Measurements from ENCODE around the gene UBXN4. TPM values are rescaled to one million over a fixed set of nuclear protein-coding genes. Genes with fewer than 3 reads are reported as not detected.
"Not testable (repeated sequence)": the region's sequence is repeated elsewhere in the genome, so short reads cannot be mapped to it uniquely, and the experiment has no call there.

UBXN4 gene, protein sequence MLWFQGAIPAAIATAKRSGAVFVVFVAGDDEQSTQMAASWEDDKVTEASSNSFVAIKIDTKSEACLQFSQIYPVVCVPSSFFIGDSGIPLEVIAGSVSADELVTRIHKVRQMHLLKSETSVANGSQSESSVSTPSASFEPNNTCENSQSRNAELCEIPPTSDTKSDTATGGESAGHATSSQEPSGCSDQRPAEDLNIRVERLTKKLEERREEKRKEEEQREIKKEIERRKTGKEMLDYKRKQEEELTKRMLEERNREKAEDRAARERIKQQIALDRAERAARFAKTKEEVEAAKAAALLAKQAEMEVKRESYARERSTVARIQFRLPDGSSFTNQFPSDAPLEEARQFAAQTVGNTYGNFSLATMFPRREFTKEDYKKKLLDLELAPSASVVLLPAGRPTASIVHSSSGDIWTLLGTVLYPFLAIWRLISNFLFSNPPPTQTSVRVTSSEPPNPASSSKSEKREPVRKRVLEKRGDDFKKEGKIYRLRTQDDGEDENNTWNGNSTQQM
- total RNA-seq = 63.0 and 133 TPM in 2 replicates

DNA sequence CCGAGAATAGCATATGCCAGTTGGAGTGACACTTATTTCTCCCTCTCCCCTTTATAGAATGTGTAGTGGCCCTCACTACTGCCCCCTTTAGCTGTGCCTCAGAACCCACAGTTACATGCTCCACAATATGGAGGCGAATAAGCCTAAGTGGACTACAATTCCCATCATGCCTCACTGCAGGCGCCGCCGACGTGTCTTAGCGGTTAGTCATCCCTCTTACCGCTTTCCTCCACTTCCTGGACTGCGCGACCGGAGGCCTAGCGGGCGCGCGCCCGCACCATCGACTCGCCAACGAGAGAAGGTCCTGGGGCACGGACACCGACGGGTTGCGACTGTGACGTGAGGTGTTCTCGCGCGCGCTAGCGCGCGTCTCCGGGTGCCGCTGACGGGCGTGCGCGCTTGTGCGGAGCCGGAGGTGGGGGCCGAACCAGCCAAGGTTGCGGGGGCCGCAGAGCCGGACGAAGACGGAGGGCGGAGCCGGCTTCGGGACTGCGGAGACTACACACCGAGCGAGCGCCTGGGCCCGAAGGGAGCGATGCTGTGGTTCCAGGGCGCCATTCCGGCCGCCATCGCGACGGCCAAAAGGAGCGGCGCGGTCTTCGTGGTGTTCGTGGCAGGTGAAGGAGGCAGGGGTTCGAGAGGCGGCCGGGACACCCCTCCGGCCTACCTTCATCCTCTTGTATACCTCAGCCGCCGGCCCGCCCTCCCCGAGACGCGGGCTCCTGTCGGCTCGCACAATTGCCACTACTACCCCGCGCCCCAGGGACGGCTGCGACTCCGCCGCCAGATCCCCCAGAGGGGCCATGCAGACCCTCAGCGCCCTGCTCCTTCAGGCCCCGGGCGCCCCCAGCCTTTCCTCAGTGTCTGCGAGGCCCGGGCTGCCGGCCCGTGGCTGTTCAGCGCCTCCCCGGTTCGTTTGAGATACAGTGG is at the start of gene UBXN4:
Gene UBXN4, plus strand, starts transcription at position 461 of the 930 bp plus-strand sequence. Its CDS starts 75 bp downstream, at position 536.
- DNase-seq (ENCODE audit: low read depth) = peak; percentile 96

DNA sequence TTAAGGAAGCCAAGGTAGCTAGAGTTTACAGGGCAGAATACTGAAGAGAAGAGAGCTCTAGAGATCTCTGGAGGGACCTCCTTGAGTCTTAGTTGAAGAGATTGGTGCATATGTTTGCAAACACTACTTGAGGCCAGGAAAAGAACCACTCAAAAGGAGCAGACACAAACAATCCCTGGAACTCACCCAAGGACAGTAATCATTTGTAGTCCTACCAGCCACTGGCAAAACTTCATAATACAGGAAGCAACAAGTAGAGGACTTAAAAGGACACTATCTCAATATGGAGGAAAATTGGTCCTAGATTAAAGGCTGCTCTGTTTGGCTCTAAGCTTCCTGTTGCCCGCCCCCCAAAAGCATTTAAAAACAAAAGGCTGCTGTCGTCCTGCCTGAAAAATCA is 46.9 kb upstream of the UBXN4 start:
- DNase-seq (ENCODE audit: low read depth) = peak; percentile 46

DNA sequence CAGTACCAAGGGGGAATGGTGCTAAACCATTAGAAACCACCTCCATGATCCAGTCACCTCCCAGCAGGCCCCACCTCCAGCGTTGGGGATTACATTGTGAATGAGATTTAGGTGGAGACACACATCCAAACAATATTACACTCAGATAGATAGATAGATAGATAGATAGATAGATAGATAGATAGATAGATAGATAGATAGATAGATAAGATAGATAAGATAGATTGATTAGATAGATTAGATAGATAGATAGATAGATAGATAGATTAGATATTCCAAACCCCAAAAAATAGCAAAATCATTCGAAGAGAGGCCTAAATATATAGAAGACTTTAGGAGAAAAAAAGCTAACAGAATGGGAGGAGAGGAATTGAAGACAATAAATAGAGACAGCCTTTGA is 42.8 kb upstream of the UBXN4 start:
- no peak for DNase-seq (ENCODE audit: low read depth)

- DNase-seq (ENCODE audit: low read depth) = peak; percentile 69
Observed at GRCh38 chr2:135701442-135701841, 40.2 kb upstream of the UBXN4 start.

- DNase-seq (ENCODE audit: low read depth) = no peak
Observed at GRCh38 chr2:135703300-135703699, 38.4 kb upstream of the UBXN4 start.

GRCh38 chr2:135704075-135704474 is 37.6 kb upstream of the UBXN4 start:
- not testable (repeated sequence) for DNase-seq (ENCODE audit: low read depth)

DNA sequence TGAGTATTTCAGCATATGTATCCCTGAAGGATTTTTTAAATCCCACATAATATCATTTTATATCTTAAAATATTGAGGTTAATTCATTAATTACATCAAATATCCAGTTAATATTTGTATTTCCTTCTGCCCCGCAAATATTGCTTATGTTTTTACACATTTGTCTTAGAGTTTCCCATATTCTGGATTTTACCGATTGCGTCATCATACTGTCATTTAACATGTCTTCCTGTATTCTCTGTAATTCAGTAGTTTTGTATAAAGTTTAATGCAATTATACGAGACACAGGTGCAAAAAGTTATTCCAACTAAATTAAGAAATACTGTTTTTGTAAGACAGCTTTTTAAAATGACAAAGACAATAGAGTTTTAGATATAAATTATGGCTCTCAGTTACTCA is 33.5 kb upstream of the UBXN4 start:
- no peak for DNase-seq (ENCODE audit: low read depth)

DNA sequence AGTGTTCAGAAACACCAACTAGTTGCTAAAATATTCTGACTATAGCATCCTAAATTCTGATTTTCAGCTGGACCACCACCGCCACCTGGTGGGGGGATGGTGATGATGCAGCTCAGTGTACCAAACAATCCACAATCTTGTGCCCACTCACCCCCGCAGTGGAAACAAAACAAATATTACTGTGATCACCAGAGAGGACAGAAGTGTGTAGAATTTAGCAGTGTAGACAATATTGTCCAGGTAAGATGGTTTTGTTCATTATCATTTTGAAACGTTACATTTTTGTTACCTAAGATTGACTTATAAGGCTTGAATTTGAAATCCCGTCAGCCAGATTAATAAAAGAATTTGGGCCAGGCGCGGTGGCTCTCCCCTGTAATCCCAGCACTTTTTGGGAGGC is 31.7 kb upstream of the UBXN4 start:
- peak; percentile 32 for DNase-seq (ENCODE audit: low read depth)

DNA sequence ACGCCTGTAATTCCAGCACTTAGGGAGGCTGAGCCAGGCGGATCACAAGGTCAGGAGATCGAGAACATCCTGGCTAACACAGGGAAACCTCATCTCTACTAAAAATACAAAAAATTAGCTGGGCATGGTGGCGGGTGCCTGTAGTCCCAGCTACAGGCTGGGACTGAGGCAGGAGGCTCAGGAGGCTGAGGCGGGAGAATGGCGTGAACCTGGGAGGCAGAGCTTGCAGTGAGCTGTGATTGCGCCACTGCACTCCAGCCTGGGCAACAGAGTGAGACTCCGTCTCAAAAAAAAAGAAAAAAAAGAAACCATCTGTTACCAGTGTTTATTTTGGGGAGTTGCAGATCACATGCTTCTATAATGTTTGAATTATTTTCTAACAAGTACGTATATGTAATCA is 26.6 kb upstream of the UBXN4 start:
- DNase-seq (ENCODE audit: low read depth) = not testable (repeated sequence)

- no peak for DNase-seq (ENCODE audit: low read depth)
Observed at GRCh38 chr2:135728064-135728743, 13.5 kb upstream of the UBXN4 start.

- no peak for DNase-seq (ENCODE audit: low read depth)
Observed at GRCh38 chr2:135732561-135732960, 9.1 kb upstream of the UBXN4 start.

- DNase-seq (ENCODE audit: low read depth) = no peak
Observed at GRCh38 chr2:135733045-135733444, 8.6 kb upstream of the UBXN4 start.

DNA sequence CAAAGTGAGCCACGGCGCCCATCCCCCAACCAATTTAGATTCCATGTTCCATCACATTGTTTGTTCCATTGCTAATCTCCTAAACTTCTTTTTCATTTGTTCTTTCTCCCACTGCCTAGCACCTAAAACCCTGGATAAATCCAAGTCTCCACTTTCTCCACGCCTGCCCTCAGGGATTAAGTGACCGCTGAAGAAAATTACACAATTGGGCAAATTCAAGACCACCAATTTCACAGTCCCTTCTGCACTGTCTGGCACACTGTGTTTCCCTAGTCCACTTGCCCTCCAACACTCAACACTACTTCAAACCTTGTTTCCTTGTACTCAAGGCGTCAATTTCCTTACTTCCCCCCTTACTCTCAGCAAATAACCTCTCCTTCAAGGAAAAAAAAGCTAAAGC is 5.1 kb upstream of the UBXN4 start:
- DNase-seq (ENCODE audit: low read depth) = no peak

DNA sequence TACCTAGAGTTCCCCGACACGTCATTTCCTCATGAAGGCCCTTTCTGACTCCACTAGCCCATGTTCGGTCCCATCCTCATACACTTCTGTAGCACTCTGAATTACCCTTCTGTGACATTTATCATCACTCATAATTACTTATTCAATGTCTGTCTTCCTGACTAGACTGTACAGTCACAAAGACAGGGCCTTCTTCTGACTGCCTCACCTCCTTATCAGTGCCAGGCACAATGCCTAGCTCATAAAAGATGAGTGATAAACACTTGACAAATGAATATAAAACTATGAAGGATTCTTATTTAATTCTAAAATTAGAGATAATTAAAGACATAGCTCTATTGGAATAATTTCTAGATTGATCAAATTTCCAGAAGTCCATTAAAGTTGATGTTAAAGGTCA is 1.4 kb upstream of the UBXN4 start:
- no peak for DNase-seq (ENCODE audit: low read depth)

DNA sequence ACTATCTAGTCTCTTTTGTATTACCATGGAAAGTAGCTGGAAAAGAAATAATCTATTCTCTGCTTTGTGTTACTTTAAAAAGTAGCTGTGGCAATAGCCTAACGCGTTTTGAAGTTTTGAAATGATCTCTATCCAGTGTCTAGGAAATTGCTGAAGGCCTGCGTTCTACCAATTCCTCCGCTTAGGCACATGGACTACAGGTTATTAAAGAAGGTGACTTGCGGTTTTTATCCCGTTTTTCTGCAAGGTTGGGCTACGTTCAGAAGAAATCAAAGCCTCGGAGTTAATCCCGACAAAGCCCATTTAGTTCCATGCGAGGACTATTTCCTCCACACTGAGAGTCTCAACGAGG is 636 bp upstream of the UBXN4 start:
- no peak for DNase-seq (ENCODE audit: low read depth)

DNA sequence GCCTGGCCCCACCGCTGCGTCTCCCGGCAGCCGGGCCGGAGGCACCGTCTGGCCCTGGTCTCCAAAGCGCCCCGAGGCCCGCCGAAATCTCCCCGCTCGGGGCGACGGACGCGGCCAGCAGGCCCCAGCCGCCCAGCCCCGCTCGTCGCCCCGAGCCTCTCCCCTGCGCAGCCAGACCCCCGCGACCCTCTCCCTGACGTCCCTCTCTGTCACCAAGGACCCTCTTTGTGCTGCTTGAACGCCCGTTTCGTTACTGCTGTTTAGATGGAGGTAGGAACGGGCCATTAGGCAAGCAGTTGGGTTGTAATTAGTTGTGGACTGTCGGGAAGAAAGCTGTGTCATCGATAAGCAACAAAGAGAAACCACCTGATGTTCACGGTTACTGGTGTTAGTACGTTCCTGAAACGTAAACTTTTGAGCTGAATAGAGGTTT is 686 bp downstream of the UBXN4 start:
- DNase-seq (ENCODE audit: low read depth) = peak; percentile 74

DNA sequence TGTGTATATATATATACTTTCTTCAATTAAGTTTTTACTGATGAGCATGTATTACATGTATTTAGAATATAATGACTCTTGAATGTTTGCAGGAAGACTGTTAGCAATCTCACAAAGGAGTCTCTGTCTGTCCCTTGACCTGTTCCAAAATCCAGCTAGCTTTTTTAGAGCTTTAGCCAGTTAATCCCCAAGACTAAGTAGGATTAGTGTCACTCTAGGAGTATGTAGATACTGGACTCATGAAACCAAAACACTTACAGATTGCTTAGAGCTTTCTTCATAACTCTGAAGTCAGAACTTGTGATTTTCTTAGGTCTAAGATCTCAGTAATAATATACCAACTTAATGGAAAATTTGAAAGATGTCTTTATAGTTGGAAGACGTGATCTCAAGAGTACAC is 2.2 kb downstream of the UBXN4 start:
- DNase-seq (ENCODE audit: low read depth) = no peak

DNA sequence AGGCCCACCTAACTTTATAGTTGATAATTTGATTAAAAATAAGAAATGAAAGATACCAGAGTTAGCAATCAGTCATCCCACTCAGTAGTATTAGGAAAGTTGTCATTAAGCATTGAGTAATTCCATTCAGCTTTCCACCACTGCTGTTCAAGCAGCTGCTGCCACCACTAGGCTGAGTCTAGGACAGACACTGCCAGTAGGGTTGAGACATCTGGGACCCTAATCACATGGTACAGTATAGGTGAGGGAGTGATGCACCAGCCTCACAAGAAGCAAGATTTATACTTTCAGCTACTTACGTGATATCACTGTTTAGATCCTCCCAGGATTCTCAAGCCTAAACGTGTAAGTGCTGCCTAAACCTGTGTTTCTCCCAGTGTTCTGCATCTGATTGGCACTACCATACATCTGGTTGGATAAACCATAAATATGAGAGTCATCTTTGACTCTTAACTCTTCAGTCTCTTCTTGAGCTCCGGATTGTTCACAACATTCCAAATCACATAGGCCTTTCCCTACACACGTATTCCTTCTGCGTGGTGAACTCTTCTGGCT is 3.2 kb downstream of the UBXN4 start:
- DNase-seq (ENCODE audit: low read depth) = peak; percentile 49

GRCh38 chr2:135745545-135745944 is 3.9 kb downstream of the UBXN4 start:
- peak; percentile 29 for DNase-seq (ENCODE audit: low read depth)

DNA sequence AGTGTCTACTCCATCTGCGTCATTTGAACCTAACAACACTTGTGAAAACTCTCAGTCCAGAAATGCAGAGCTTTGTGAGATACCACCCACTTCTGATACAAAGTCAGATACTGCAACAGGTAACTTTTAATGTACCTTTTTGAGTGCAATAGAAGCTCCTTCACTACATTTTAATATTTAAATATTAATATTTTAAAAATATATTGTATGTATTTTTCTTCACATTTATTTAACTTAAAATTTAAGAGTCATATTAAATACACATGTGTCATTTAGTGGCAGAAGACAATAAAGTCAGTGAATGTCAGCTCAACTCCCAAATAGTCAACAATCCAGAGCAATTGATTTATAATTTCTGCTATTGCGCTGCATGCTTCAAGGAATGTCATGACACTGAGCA is 13.9 kb downstream of the UBXN4 start:
- DNase-seq (ENCODE audit: low read depth) = no peak

GRCh38 chr2:135756692-135757091 is 15.0 kb downstream of the UBXN4 start:
- DNase-seq (ENCODE audit: low read depth) = no peak

DNA sequence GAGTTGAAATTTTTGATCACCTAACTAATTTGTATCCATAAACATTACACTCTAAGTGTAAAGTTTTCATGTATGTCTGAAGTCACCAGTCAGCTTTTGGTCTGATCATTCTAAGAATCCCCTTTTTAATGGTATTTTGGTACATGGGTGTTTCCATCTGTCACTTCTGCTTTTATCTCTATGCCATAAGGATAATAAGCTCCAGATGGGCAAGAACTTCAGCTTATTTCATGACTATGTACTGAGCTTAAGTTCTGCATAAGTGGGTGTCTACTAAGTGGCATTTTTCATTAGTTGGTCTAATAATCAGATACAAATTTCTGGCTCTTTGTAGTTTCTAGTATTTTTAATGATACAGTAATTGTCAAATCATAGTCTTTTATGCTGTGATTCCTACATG is 20.4 kb downstream of the UBXN4 start:
- DNase-seq (ENCODE audit: low read depth) = no peak
